HepG2 (cell line): Measurements from ENCODE around the gene PTCRA. TPM values are rescaled to one million over a fixed set of nuclear protein-coding genes. Genes with fewer than 3 reads are reported as not detected.

ENCODE experiments used
- AKAP8 ChIP-seq: sonication (generic); formaldehyde crosslinking; IDR thresholded peaks from 2 replicates; pipeline ENCODE4 v1.5.1; 2020; ENCODE audit warnings: mild to moderate bottlenecking, missing genetic modification reagents
- ATF3 ChIP-seq: sonication (generic); formaldehyde crosslinking; IDR thresholded peaks from 2 replicates; pipeline ENCODE4 v1.4.0; 2020; ENCODE audit warnings: missing genetic modification reagents
- CERS6 ChIP-seq: sonication (generic); formaldehyde crosslinking; IDR thresholded peaks from 2 replicates; pipeline ENCODE4 v1.5.0; 2020; ENCODE audit warnings: missing genetic modification reagents
- GPBP1L1 ChIP-seq: sonication (generic); formaldehyde crosslinking; IDR thresholded peaks from 2 replicates; pipeline ENCODE4 v1.5.0; 2020; ENCODE audit warnings: mild to moderate bottlenecking, missing genetic modification reagents
- HIVEP1 ChIP-seq: sonication (generic); formaldehyde crosslinking; IDR thresholded peaks from 2 replicates; pipeline ENCODE4 v1.4.0; 2020; ENCODE audit warnings: mild to moderate bottlenecking, missing genetic modification reagents
- HMGA1 ChIP-seq: sonication (generic); formaldehyde crosslinking; conservative IDR thresholded peaks from 2 replicates; pipeline ENCODE4 v1.4.0; 2020; ENCODE audit warnings: missing genetic modification reagents
- HMGXB3 ChIP-seq: sonication (generic); formaldehyde crosslinking; IDR thresholded peaks from 2 replicates; pipeline ENCODE4 v1.4.0; 2020; ENCODE audit warnings: missing genetic modification reagents, borderline replicate concordance
- KMT2B ChIP-seq: IDR thresholded peaks from 2 replicates; pipeline ENCODE4 v1.6.1; 2016; ENCODE audit warnings: missing genetic modification reagents, missing compliant biosample characterization
- ONECUT2 ChIP-seq: sonication (generic); formaldehyde crosslinking; IDR thresholded peaks from 2 replicates; pipeline ENCODE4 v1.4.0; 2020; ENCODE audit warnings: missing genetic modification reagents
- PITX1 ChIP-seq: sonication (generic); formaldehyde crosslinking; IDR thresholded peaks from 2 replicates; pipeline ENCODE4 v1.5.1; 2020; ENCODE audit warnings: mild to moderate bottlenecking, missing genetic modification reagents
- SCMH1 ChIP-seq: sonication (generic); formaldehyde crosslinking; IDR thresholded peaks from 2 replicates; pipeline ENCODE4 v1.9.0; 2021; ENCODE audit warnings: missing genetic modification reagents, mild to moderate bottlenecking, borderline replicate concordance
- SSRP1 ChIP-seq: IDR thresholded peaks from 2 replicates; pipeline ENCODE4 v1.6.1; 2016; ENCODE audit warnings: control low read depth
- STAT5B ChIP-seq: sonication (generic); formaldehyde crosslinking; IDR thresholded peaks from 2 replicates; pipeline ENCODE4 v1.4.0; 2020; ENCODE audit warnings: missing genetic modification reagents
- THYN1 ChIP-seq: sonication (generic); formaldehyde crosslinking; IDR thresholded peaks from 2 replicates; pipeline ENCODE4 v1.8.1; 2023; ENCODE audit warnings: low read depth, mild to moderate bottlenecking, moderate library complexity, missing genetic modification reagents, borderline replicate concordance
- YY1 ChIP-seq: IDR thresholded peaks from 2 replicates; pipeline ENCODE4 v1.6.1; 2011; ENCODE audit warnings: low read length, low read depth, moderate library complexity, mild to moderate bottlenecking; ENCODE audit not compliant: insufficient read depth, insufficient replicate concordance
- ZNF124 ChIP-seq: sonication (generic); formaldehyde crosslinking; IDR thresholded peaks from 2 replicates; pipeline ENCODE4 v1.4.0; 2020; ENCODE audit warnings: missing genetic modification reagents
- ZNF260 ChIP-seq: sonication (generic); formaldehyde crosslinking; IDR thresholded peaks from 2 replicates; pipeline ENCODE4 v1.4.0; 2020; ENCODE audit warnings: missing genetic modification reagents, low read depth, mild to moderate bottlenecking, borderline replicate concordance
- ZNF710 ChIP-seq: sonication (generic); formaldehyde crosslinking; IDR thresholded peaks from 2 replicates; pipeline ENCODE4 v1.5.0; 2020; ENCODE audit warnings: mild to moderate bottlenecking, missing genetic modification reagents, borderline replicate concordance
- ZNF780A ChIP-seq: sonication (generic); formaldehyde crosslinking; IDR thresholded peaks from 2 replicates; pipeline ENCODE4 v1.8.0; 2022; ENCODE audit warnings: mild to moderate bottlenecking, missing genetic modification reagents, moderate library complexity
- ZUFSP ChIP-seq: sonication (generic); formaldehyde crosslinking; IDR thresholded peaks from 2 replicates; pipeline ENCODE4 v1.9.0; 2021; ENCODE audit warnings: missing genetic modification reagents, mild to moderate bottlenecking, borderline replicate concordance
- polyA plus RNA-seq, 8 experiments: library from polyadenylated mRNA; depleted of rRNA in 3 of 8; stranded (reverse) in 7 of 8; unstranded in 1 of 8; fragments of >200 nt; fragmentation: Illumina TruSeq in 4 of 8; extraction: Trizol in 4 of 8; gene quantifications; 2 replicates each; pipeline versions ENCODE4 v1.2.1 to v1.2.3, GENCODE V29; 2011 to 2016; ENCODE audit warnings: low read depth in 4 of 8, missing spikeins in 1 of 8, mixed read lengths in 1 of 8; ENCODE audit not compliant: insufficient read depth in 1 of 8
- total RNA-seq, 5 experiments: library from RNA; depleted of rRNA; stranded (reverse); fragments of >200 nt; fragmentation: Illumina TruSeq; extraction: Trizol; gene quantifications; 2 replicates each; pipeline ENCODE4 v1.2.3, GENCODE V29; 2016; ENCODE audit warnings: low read depth in 1 of 5

Gene PTCRA
- total and polyA plus RNA-seq, 2 of the 13 experiments (the other 11 are each of a cell fraction or from before 2014, with no cell fraction given), result not detected

- TF ChIP-seq HMGA1 (CRISPR knock-in tag), result no peak
- no peak for TF ChIP-seq YY1
- no peak for TF ChIP-seq PITX1
- no peak for TF ChIP-seq ZNF260
- TF ChIP-seq SCMH1 (CRISPR knock-in tag), result no peak
- TF ChIP-seq STAT5B (CRISPR knock-in tag), result no peak
- TF ChIP-seq HMGXB3 (CRISPR knock-in tag), result no peak; the same call in 1 of the 2 replicates
- no peak for TF ChIP-seq CERS6 (CRISPR knock-in tag)
- TF ChIP-seq ZNF710 (CRISPR knock-in tag), result 0 out of 2 replicates have a peak, but pooled peaks have one; percentile 49
- TF ChIP-seq ZNF780A (CRISPR knock-in tag), result no peak
- TF ChIP-seq KMT2B (CRISPR knock-in tag), result no peak
- TF ChIP-seq THYN1, result no peak
- TF ChIP-seq HIVEP1, result no peak
- TF ChIP-seq GPBP1L1 (CRISPR knock-in tag), result no peak
- no peak for TF ChIP-seq ZUFSP (CRISPR knock-in tag)
- TF ChIP-seq SSRP1 (CRISPR knock-in tag), result no peak
- 0 out of 2 replicates have a peak, but pooled peaks have one; percentile 54 for TF ChIP-seq ATF3 (CRISPR knock-in tag)
- TF ChIP-seq AKAP8, result no peak
- no peak for TF ChIP-seq ZNF124 (CRISPR knock-in tag)
- no peak for TF ChIP-seq ONECUT2 (CRISPR knock-in tag)
Measured at GRCh38 chr6:42877695-42878094, 38.2 kb upstream of the PTCRA start (continued).
